A673 (cell line): ENCODE results near the gene WDR18.

Experiments used
- EZH2 ChIP-seq: fragments of 200-600 bp; sonication (generic); IDR thresholded peaks from 2 replicates; pipeline ENCODE4 v1.6.1; 2017; ENCODE audit warnings: borderline replicate concordance, low read depth, mild to moderate bottlenecking, mixed read lengths, antibody characterized with exemption, low read length; ENCODE audit not compliant: poor library complexity, severe bottlenecking
- TF ChIP-seq, protein P1 (sequence below): fragments of 300-800, 200-600 bp; sonication (generic); conservative IDR thresholded peaks from 2 replicates; pipeline ENCODE4 v1.5.1; 2017; ENCODE audit warnings: low read depth, mild to moderate bottlenecking, antibody characterized with exemption, low read length, moderate library complexity, mixed read lengths

DNA sequence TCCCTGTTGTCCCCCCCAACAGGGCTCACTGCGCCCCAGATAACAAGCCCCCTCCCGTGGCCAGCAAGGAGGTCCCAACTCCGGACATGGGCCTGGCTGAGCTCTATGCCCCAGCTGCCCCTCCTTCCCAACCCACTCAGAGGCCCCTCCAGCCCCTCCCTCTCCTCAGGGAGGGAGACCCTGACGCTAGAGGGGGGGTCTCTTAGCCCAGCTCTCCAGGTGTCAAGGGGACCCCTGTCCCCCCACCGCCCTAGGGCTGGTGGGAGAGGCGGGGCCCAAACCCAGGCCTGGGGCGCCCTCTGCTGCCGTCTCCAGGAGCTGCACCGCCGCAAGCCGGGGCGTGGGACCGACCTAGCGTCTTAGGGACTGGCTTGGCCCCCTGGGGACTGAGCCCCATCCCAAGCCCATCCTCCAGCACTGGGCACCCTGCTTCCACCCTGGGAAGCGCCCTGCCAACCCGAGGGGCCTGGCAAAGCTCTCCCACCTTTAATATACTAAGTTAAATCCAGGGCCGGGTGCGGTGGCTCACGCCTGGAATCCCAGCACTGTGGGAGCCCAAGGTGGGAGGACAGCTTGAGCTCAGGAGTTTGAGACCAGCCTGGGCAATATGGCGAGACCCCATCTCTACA lies 17.5 kb downstream of the WDR18 start:
- TF ChIP-seq, protein P1, sequence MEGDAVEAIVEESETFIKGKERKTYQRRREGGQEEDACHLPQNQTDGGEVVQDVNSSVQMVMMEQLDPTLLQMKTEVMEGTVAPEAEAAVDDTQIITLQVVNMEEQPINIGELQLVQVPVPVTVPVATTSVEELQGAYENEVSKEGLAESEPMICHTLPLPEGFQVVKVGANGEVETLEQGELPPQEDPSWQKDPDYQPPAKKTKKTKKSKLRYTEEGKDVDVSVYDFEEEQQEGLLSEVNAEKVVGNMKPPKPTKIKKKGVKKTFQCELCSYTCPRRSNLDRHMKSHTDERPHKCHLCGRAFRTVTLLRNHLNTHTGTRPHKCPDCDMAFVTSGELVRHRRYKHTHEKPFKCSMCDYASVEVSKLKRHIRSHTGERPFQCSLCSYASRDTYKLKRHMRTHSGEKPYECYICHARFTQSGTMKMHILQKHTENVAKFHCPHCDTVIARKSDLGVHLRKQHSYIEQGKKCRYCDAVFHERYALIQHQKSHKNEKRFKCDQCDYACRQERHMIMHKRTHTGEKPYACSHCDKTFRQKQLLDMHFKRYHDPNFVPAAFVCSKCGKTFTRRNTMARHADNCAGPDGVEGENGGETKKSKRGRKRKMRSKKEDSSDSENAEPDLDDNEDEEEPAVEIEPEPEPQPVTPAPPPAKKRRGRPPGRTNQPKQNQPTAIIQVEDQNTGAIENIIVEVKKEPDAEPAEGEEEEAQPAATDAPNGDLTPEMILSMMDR: peak; percentile 92
- TF ChIP-seq EZH2: no peak
